Activated CD8-positive, alpha-beta memory T cell treated with anti-CD3 and anti-CD28 coated beads, Interleukin-2, amount 50 U/mL, for 48 hours (primary cell): Measurements from ENCODE around the gene KCNJ10.

Experiments used
- DNase-seq: peaks from one replicate; pipeline ENCODE4 v3.0.0-alpha.2; 2020

The KCNJ10 gene

GRCh38 chr1:159955456-159955855 is 114.5 kb downstream of the KCNJ10 start:
- DNase-seq = no peak

GRCh38 chr1:159953536-159954515 is 116.1 kb downstream of the KCNJ10 start, which contains the start of gene SLAMF9:
SLAMF9 (minus strand) TSS chr1:159954237; CDS start chr1:159954137, 100 bp downstream.
- peak; percentile 34 for DNase-seq

DNA sequence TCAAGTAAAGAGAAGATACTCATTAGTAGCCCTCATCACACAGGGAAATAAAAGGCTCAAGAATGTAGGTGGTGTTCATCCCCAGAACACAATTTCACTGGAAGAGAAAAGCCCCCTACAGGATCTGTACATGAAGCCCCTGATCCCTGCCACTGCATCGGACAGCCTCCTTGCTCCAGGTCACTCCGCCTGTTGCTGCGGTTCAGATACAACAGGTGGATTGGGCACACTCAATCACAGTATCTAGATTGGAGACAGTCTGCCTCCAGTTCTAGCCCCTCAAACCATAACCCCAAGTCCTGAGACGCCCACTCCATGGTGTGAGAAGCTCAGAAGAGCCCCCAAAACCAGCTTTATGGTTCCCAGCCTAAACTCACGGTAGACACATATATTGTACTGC is 117.0 kb downstream of the KCNJ10 start:
- no peak for DNase-seq

DNA sequence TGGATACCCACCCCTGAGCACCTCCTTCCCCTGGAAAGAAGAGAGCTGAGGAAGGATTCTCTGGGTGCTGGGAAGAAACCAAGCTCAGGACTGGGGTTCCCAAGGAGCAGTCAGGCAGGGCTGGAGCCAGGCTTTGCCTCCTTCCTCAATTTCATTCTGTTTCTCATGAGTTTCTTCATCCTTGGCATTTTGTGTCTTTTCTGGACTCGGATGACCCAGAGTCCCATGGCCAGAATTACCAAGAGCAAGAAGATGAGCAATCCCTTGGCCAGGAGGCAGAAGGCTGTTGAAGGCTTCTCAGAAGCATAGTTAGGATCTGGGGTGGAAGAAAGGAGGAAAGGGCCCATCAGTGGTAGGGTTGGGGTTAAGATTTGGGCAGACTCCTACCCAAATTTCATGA is 118.4 kb downstream of the KCNJ10 start:
- DNase-seq = no peak

DNA sequence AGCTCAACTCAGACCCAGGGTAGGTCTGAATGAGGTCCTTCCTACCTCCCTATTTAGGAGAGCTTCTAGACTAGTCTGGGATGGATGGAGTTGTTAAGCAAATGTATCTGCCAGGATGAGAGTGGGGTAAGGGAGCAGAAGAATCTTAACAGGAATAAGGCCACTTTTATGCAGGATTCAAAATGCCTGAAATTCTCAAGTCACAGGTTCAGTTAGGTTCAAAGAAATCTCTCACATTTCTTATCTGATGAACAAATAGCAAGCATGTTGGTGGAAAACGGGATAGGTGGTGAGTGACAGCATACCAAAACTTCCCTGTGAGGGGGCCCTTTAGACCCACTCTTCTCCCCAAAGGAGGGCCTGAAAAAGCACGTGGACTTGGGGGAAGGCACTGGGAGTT is 118.9 kb downstream of the KCNJ10 start:
- peak; percentile 18 for DNase-seq

DNA sequence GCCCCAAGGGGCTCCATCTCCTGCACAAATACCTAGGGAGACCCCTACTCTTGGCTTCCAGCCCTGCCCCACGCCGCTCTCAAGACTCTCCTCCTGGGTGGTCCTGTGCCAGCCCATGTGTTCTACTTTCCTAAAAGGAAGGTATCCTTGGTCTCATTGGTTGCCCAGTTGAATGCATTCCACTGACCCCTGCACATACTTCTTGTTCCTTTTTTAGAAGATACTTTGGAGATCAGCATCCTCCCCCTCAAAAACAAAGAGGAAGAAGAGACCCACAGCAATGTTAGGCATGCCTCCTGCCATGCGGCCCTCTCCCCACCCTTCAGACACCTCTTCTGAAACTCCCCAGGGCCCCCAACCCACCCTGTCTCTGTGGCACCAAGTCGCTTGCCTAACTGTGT is 120.0 kb downstream of the KCNJ10 start:
- DNase-seq = no peak

DNA sequence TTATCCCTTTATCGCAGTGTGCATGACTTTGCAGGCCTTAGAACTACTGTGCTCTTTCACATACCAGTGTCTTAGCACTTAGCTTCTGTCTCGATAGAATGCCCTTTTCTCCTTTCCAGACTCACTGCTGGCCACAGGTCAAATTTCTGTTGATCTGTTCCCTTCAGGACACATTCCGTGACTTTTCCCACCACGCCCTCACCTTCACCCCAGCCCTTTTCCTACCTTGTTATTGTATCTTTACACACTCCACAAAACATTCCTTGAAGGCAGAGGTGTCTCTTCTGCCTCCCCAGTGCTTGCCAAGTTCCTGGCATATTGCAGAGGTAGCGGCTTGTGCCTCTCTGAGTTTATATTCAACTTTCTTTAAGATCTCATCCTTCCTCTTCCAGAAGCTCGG is 120.8 kb downstream of the KCNJ10 start:
- DNase-seq = no peak
